Measurements from ENCODE around the gene ANKRD36C.
"Not testable (repeated sequence)": the region's sequence is repeated elsewhere in the genome, so short reads cannot be mapped to it uniquely, and the experiment has no call there.

Gene ANKRD36C

GRCh38 chr2:95991351-95992094, at the start of gene ANKRD36C:
Gene ANKRD36C (minus strand): TSS chr2:95991824. CDS start chr2:95991708, 116 bp downstream.
- DNase-seq (ENCODE audit: low spot score in 2 of 2), result peak; percentile 29 to 74
- H3K9me3 Mint-ChIP-seq, H3K36me3 Mint-ChIP-seq, H3K4me1 Mint-ChIP-seq: not testable (repeated sequence)
- H3K27ac Mint-ChIP-seq, result peak within 1 kb of the TSS; percentile 98
- peak; percentile 97 for ATAC-seq
- peak within 1 kb of the TSS; percentile 96 for H3K4me3 Mint-ChIP-seq

DNA sequence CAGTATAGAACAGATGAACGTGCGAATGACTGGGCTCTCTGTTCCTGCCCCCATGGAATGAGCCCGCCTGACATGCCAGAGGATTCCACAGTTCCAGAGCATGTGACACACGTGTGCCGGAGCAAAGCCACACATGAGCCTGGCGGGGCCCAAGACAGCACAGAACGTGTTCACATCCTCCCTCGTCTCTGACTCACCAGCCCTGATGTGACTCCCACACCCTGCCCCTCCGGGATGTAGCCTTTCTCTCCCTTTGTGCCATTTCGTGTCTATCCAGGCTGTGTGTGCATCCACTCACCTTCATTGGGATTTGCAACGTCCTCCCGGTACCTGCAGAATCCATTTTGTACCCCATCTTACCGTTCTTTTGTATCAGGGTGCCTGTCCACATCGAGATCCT, 43.9 kb upstream of the ANKRD36C start:
- H3K36me3 Mint-ChIP-seq; ATAC-seq; H3K27ac Mint-ChIP-seq; H3K4me3 Mint-ChIP-seq; DNase-seq (ENCODE audit: low spot score in 2 of 2); H3K4me1 Mint-ChIP-seq; H3K9me3 Mint-ChIP-seq: not testable (repeated sequence)

DNA sequence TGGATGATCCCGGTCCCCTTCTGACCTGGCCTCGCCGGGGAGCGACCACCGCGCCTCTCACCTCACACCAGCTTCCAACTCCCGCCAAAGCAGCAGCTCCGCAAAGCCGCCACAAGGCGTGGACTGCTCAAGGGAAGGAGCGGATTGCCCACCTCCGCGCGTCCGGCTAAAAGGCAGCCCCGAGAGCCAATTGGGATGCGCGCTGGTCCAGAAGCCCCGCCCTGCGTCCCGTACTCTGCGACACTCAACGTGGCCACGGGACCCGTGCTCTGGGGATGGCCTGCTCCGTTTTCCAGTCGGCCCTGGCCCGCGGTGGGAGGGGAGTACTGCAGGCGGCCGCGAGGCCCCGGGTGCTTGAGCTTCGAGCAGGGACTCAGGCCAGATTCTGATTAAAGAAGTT, 43.2 kb upstream of the ANKRD36C start, which contains the start of gene GPAT2:
Gene GPAT2 (minus strand): TSS at position 125 of the 400 bp plus-strand sequence. CDS start 2,557 bp downstream, outside the sequence.
- not testable (repeated sequence) for DNase-seq (ENCODE audit: low spot score in 2 of 2); H3K36me3 Mint-ChIP-seq; H3K4me1 Mint-ChIP-seq; H3K9me3 Mint-ChIP-seq; H3K27ac Mint-ChIP-seq; ATAC-seq; H3K4me3 Mint-ChIP-seq

DNA sequence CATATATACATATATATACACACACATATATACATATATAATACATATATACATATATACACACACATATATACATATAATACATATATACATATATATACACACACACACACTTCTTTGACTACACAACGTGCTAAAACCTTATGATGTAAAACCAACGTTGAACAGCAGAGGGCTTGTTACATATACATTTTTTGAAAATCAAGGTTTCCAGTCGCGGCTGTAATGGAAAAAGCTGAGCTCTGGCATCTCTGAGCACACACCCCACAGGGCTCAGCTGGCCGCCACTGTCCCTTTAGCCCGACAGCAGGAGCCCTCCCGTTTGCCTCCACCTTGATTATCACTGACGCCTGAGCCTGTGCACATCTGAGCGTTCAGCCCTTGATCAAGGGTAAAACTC, 42.4 kb upstream of the ANKRD36C start:
- not testable (repeated sequence) for H3K4me1 Mint-ChIP-seq; DNase-seq (ENCODE audit: low spot score in 2 of 2); H3K36me3 Mint-ChIP-seq; H3K9me3 Mint-ChIP-seq; H3K27ac Mint-ChIP-seq; ATAC-seq; H3K4me3 Mint-ChIP-seq

GRCh38 chr2:96027725-96028325, 36.2 kb upstream of the ANKRD36C start:
- H3K4me1 Mint-ChIP-seq; DNase-seq (ENCODE audit: low spot score in 2 of 2); H3K27ac Mint-ChIP-seq; H3K4me3 Mint-ChIP-seq; ATAC-seq; H3K9me3 Mint-ChIP-seq; H3K36me3 Mint-ChIP-seq: not testable (repeated sequence)

DNA sequence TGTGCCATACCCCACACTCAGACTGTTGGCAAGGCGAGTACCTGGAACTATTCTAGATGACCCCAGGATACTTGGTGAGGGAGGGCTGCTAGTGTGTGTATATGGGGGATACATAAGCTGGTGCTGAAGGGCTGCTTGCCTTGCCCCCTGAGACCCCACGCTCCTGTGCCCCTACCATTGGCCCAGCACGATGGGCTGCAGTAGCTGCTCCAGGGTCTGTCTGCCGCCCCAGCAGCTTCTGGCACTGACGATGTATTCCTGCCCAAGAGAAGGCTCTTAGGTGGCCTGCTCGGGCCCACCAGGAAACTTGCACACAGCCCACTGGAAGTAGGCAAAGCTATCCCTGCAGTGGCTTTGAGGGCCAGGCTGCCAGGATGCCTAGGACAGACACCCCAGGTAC, 34.1 kb upstream of the ANKRD36C start:
- H3K4me1 Mint-ChIP-seq; DNase-seq (ENCODE audit: low spot score in 2 of 2); H3K36me3 Mint-ChIP-seq; ATAC-seq; H3K27ac Mint-ChIP-seq; H3K4me3 Mint-ChIP-seq; H3K9me3 Mint-ChIP-seq: not testable (repeated sequence)

DNA sequence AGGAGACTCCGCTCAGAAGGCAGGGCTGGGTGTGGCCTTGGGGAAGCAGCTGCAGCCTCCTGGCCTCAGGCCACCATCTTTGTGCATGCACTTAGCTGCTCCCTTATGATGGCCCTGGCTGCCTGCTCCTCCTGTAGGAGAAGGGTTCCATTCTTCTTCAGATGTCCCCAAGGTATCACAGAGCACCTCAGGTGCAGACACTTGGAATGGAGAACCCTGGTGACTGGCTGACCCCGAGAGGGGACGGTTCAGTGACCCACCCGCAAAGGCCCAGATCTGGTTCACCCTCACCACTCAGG, 33.5 kb upstream of the ANKRD36C start:
- H3K4me3 Mint-ChIP-seq, result no peak overlapping the region
- H3K9me3 Mint-ChIP-seq, result no peaks in the 10 kb centered on the region
- H3K4me1 Mint-ChIP-seq, result peaks cover 8% of the 10 kb centered on the region
- H3K27ac Mint-ChIP-seq, result no peak overlapping the region
- DNase-seq (ENCODE audit: low spot score in 2 of 2) (no peak), ATAC-seq (no peak)
- H3K36me3 Mint-ChIP-seq, result no peaks in the 10 kb centered on the region

DNA sequence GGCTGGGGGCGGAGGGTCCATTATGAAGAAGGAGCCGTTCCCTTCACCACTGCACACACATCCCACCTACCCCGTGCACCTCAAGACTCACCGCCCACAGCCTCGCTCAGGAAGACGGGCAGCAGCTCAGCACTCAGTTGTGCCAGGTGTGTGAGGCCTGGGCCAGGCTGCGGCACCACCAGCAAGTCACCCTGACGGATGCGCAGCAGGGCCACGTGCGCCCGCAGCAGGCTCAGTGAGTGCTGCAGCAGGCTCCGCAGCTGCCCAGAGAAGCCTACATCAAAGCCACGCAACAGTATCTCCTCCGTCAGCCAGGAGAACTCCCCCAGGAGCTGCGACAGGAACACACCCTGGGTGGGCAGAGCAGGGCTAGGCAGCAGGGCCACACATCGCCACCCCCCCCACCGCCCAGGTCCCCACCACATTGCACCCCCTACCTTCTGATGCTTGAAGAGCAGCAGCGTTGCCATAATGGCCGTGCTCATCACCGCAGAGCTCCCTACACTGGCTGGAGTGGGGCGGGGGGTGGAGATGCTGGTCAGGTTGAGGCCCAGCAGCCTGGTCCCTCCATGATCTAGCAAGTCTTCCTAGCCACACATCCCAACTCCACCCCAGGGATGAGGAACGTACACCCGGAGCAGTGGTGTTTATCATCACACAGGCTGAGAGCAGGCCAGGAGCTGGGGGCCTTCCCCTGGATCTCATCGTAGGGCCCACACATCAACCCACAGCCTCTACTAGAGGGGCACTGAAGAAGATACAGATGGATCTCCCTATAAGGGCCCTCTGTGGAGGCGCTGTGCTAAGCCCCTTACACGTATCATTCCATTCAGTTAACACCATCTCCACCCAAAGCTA, 32.9 kb upstream of the ANKRD36C start:
- Mint-ChIP-seq H3K4me1 (peaks cover 8% of the 10 kb centered on the region), H3K27ac (no peak overlapping the region), H3K4me3 (no peak overlapping the region), H3K9me3 (no peaks in the 10 kb centered on the region), H3K36me3 (no peaks in the 10 kb centered on the region)
- DNase-seq (ENCODE audit: low spot score in 2 of 2) (no peak), ATAC-seq (no peak)

DNA sequence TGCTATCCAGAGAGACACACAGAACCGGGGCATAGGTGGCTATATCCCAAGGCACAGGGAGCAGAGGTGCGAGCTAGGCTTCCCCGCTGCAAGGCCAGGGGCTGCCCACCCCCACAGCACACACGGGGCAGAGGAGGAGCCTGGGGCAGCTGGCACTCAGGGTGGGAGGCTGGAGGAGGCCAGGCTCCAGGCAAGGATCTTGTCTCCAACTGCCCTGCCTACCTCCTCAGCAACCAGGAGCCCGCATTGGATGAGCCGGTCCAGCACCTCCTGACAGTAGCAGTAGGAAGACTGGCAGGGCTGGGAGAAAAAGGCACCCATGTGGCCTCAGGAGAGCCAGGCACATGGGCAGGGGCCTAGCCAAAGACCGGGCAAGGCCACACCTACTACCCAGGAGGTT, 32.1 kb upstream of the ANKRD36C start:
- not testable (repeated sequence) for H3K9me3 Mint-ChIP-seq, H3K4me3 Mint-ChIP-seq, H3K27ac Mint-ChIP-seq, H3K4me1 Mint-ChIP-seq, H3K36me3 Mint-ChIP-seq, ATAC-seq
- DNase-seq (ENCODE audit: low spot score in 2 of 2), result peak in 1 of 2 donors; percentile 49

- DNase-seq (ENCODE audit: low spot score in 2 of 2) (peak; percentile 60 to 85), ATAC-seq (peak; percentile 81)
- not testable (repeated sequence) for H3K4me1 Mint-ChIP-seq, H3K9me3 Mint-ChIP-seq, H3K4me3 Mint-ChIP-seq, H3K27ac Mint-ChIP-seq, H3K36me3 Mint-ChIP-seq
These were observed 31.2 kb upstream of the ANKRD36C start for GRCh38 chr2:96022701-96023447.

DNA sequence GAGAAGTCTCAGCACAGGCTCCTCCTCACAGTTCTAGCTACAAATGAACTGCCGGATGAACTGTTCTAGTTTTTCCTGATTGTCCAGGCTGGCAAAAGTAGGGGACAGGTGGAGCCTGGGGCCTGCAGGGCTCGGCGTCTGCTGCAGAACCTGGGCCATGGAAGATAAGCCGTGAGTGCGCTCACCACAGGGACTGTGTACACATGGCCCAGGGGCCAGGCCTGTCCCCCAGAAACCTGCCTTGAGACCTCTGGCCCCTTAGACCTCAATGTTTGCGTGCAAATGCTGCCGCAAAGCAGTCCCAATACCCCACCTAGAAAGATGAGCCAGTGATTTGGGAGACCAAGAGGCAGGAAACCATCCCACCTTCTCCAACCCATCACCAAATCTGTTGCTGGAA, 30.5 kb upstream of the ANKRD36C start:
- H3K9me3 Mint-ChIP-seq; H3K36me3 Mint-ChIP-seq; ATAC-seq; H3K4me3 Mint-ChIP-seq; DNase-seq (ENCODE audit: low spot score in 2 of 2); H3K4me1 Mint-ChIP-seq; H3K27ac Mint-ChIP-seq: not testable (repeated sequence)

- not testable (repeated sequence) for H3K4me3 Mint-ChIP-seq; H3K36me3 Mint-ChIP-seq; H3K9me3 Mint-ChIP-seq; H3K27ac Mint-ChIP-seq; H3K4me1 Mint-ChIP-seq; DNase-seq (ENCODE audit: low spot score in 2 of 2); ATAC-seq
These were observed 29.5 kb upstream of the ANKRD36C start for GRCh38 chr2:96021142-96021541.

GRCh38 chr2:96019909-96020590, 28.4 kb upstream of the ANKRD36C start:
- H3K9me3 Mint-ChIP-seq; H3K4me1 Mint-ChIP-seq; DNase-seq (ENCODE audit: low spot score in 2 of 2); H3K4me3 Mint-ChIP-seq; H3K27ac Mint-ChIP-seq; H3K36me3 Mint-ChIP-seq: not testable (repeated sequence)
- peak; percentile 65 for ATAC-seq

DNA sequence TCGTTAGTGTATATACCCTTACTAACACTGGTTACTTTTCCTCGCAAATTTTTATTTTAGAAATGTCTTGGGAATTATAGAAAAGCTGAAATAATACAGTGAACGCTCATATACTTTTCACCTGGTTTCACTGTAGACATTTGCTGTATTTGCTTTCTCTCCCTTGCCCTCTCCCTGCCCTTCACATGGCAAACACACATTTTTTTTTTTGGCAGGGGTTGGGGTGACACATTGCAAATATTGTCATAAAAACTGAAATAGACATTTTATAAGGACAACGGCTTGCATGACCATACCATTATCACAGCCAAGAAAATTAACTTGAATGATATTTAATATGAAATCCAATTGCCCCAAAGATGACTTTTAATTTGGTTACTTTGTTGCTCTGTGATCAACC, 24.7 kb upstream of the ANKRD36C start:
- H3K36me3 Mint-ChIP-seq; H3K27ac Mint-ChIP-seq; ATAC-seq; DNase-seq (ENCODE audit: low spot score in 2 of 2); H3K4me1 Mint-ChIP-seq; H3K9me3 Mint-ChIP-seq; H3K4me3 Mint-ChIP-seq: not testable (repeated sequence)

Data from stimulated activated effector memory CD8-positive, alpha-beta T cell treated with anti-CD3 and anti-CD28 coated beads, Interleukin-12 subunit alpha, Interleukin-12 subunit beta, amount 100 ng/mL, for 72 hours (primary cell).